GM19372 (cell line): ENCODE results near the gene CHEK1.
"Not testable (repeated sequence)": the region's sequence is repeated elsewhere in the genome, so short reads cannot be mapped to it uniquely, and the experiment has no call there.

Source experiments
- ATAC-seq: cut with Tn5 transposase; IDR thresholded peaks from one replicate; pipeline ENCODE4 v1.9.1; 2021; ENCODE audit warnings: mild to moderate bottlenecking, low read depth, moderate library complexity; ENCODE audit not compliant: unreplicated experiment

The CHEK1 gene

GRCh38 chr11:125690006-125690405, 65.0 kb downstream of the CHEK1 start:
- ATAC-seq: no peak

GRCh38 chr11:125692887-125693286, 67.9 kb downstream of the CHEK1 start:
- no peak for ATAC-seq

GRCh38 chr11:125694951-125695350, 70.0 kb downstream of the CHEK1 start:
- no peak for ATAC-seq

- no peak for ATAC-seq
These were observed 76.2 kb downstream of the CHEK1 start for GRCh38 chr11:125701018-125701610.

GRCh38 chr11:125701858-125702621, 77.1 kb downstream of the CHEK1 start:
- no peak for ATAC-seq

DNA sequence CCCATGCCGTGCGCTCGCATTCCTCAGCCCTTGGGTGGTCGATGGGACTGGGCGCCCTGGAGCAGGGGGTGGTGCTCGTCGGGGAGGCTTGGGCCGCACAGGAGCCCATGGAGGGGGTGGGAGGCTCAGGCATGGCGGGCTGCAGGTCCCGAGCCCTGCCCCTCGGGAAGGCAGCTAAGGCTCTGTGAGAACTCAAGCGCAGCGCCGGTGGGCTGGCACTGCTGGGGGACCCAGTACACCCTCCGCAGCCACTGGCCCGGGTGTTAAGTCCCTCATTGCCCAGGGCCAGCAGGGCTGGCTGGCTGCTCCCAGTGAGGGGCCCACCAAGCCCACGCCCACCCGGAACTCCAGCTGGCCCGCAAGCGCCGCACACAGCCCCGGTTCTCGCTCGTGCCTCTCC, 79.7 kb downstream of the CHEK1 start:
- not testable (repeated sequence) for ATAC-seq

DNA sequence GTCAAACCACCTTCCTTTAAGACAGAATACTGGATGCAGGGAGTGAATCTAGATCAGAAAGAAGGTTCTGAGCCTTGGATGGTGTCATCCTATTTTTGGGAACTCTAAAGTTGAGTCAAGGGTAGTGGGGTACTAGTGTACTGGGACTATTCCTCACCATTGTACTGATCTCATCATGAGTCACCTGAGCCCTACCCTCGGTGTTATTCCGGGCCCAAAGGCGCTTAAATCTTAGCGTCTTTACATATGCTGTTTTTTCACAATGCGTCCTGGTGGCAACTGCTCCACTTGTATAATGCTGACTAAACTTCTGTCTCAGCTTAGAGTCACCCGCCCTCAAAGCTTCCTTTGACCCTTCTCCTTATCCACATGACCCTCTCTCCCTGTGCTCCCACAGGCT, 95.8 kb downstream of the CHEK1 start:
- ATAC-seq: no peak

DNA sequence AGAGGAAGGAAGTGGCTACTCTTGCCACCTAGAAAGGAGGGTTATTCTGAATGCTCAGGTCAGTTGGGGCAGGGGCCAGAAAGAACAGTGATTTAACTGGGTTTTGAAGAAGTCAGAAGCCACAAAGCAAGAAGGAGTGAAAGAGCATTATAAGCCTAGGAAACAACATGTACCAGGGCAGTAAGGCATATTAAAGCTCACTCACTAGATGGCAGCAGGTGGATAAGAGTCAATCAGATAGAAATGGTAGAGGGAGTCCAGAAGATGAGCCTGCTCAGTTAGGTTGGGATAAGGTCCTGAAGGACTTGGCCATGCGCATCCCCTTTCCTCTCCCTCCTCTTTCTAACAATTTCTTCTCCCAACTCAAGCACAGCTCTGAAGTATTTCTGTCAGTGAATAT, 99.2 kb downstream of the CHEK1 start:
- no peak for ATAC-seq
